CD4-positive, alpha-beta T cell (primary cell): ENCODE data around the gene BPHL. TPM values are rescaled to one million over a fixed set of nuclear protein-coding genes. Genes with fewer than 3 reads are reported as not detected.
"Not testable (repeated sequence)": the region's sequence is repeated elsewhere in the genome, so short reads cannot be mapped to it uniquely, and the experiment has no call there.

ENCODE experiments used
- ATAC-seq: fragments of 200-7000 bp; cut with Tn5 transposase; one replicate; pipeline ENCODE4 v1.10.0; 2022; ENCODE audit warnings: mild to moderate bottlenecking; ENCODE audit not compliant: poor library complexity
- CTCF ChIA-PET: fragments of 350-600 bp; sonication (Branson Sonifier 250); formaldehyde crosslinking; loops from one replicate; lab custom pipeline; 2021; ENCODE audit warnings: antibody characterized with exemption, inconsistent platforms; lab: Charles Lee
- POLR2A ChIA-PET: fragments of 350-600 bp; sonication (Branson Sonifier 250); formaldehyde crosslinking; loops from one replicate; lab custom pipeline; 2021; ENCODE audit warnings: antibody characterized with exemption, inconsistent platforms; lab: Charles Lee
- DNase-seq, 14 experiments: peaks; one replicate each; pipeline ENCODE4 v3.0.0-alpha.2; 2013 to 2020; ENCODE audit warnings: mixed read lengths in 2 of 14
- H3K27ac ChIP-seq, 2 donors: one replicate each; pipeline versions ENCODE4 v1.5.1 to v1.7.0; 2013; ENCODE audit warnings: low read length in 2 of 2, low read depth in 1 of 2, mild to moderate bottlenecking in 1 of 2
- H3K27me3 ChIP-seq, 2 experiments: 1 replicate in 1 of 2; 2 replicates in 1 of 2; pipeline versions ENCODE4 v1.6.1 to v1.7.0; 2013; ENCODE audit warnings: low read length in 2 of 2, control low read depth in 1 of 2, mild to moderate bottlenecking in 1 of 2, moderate library complexity in 1 of 2; ENCODE audit not compliant: insufficient read depth in 2 of 2, control insufficient read depth in 1 of 2
- H3K36me3 ChIP-seq: one replicate; pipeline ENCODE4 v1.6.1; 2013; ENCODE audit warnings: low read length, control low read depth; ENCODE audit not compliant: insufficient read depth
- H3K4me1 ChIP-seq: one replicate; pipeline ENCODE4 v1.6.1; 2013; ENCODE audit warnings: low read length, control low read depth; ENCODE audit not compliant: insufficient read depth
- H3K4me3 ChIP-seq: one replicate; pipeline ENCODE4 v1.5.1; 2013; ENCODE audit warnings: mild to moderate bottlenecking, low read length, moderate library complexity
- H3K9me3 ChIP-seq, 2 experiments: 1 replicate in 1 of 2; 2 replicates in 1 of 2; pipeline versions ENCODE4 v1.6.1 to v1.7.0; 2013; ENCODE audit warnings: low read length in 2 of 2, mild to moderate bottlenecking in 2 of 2, control low read depth in 1 of 2, moderate library complexity in 1 of 2; ENCODE audit not compliant: control insufficient read depth in 1 of 2, insufficient read depth in 1 of 2
- H3K27ac Mint-ChIP-seq: one replicate; pipeline ENCODE4 v1.8.0; 2020; ENCODE audit warnings: mixed read lengths
- H3K27me3 Mint-ChIP-seq: one replicate; pipeline ENCODE4 v1.8.0; 2021; ENCODE audit warnings: mixed read lengths
- H3K36me3 Mint-ChIP-seq: one replicate; pipeline ENCODE4 v1.8.0; 2021; ENCODE audit warnings: low read depth, mixed read lengths
- H3K4me1 Mint-ChIP-seq: one replicate; pipeline ENCODE4 v1.8.0; 2021; ENCODE audit warnings: low read depth, mixed read lengths
- H3K4me3 Mint-ChIP-seq: one replicate; pipeline ENCODE4 v1.8.0; 2020; ENCODE audit warnings: mild to moderate bottlenecking, mixed read lengths
- H3K9me3 Mint-ChIP-seq: one replicate; pipeline ENCODE4 v1.8.0; 2020; ENCODE audit warnings: mixed read lengths
- intact Hi-C, 2 experiments: fragments of 100-400 bp; cut with DNase I in 1 of 2; cut with micrococcal nuclease in 1 of 2; formaldehyde crosslinking; loops; one replicate each; pipeline versions ENCODE4 v1.15.1 to v1.9.0; 2023 to 2025; cut with DNase I, micrococcal nuclease
- total RNA-seq, 174 experiments: library from RNA in 2 of 174; stranded (reverse) in 2 of 174; gene quantifications; one replicate each; pipeline ENCODE4 v1.2.3 and lab custom pipeline; 2021 to 2026
- TF ChIP-seq, protein P1 (sequence below): fragments of 200-600 bp; IDR thresholded peaks from one replicate; pipeline ENCODE4 v1.8.0; 2022; ENCODE audit warnings: antibody characterized with exemption, mild to moderate bottlenecking

The BPHL gene
- total RNA-seq, 2 experiments from 2014 or later = 5.2 to 5.7 TPM

DNA sequence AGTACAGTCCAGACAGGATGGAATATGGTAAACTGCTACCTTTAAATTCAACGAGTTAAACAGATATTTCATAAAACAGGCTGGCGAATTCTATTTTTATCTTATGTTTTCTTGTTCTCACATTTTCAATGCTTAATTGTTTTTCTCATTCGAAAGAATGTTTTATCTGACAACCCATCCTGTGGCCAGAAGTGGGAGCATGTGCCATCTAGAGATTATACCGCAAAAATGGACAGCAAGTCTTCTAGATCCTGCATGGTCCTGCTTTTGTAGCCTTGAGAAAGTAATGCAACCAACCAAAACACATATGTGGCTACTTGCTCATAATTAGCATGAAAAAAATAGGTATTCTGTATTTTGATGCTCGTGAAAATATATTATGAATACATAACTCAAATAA is 78.3 kb downstream of the BPHL start:
- Histone ChIP-seq H3K36me3 (no peaks in the 10 kb centered on the region), H3K27ac (no peak overlapping the region), H3K27me3 (peaks cover 0 to 8% of the 10 kb centered on the region in 2 experiments), H3K9me3 (no peaks in the 10 kb centered on the region), H3K4me1 (no peaks in the 10 kb centered on the region), H3K4me3 (no peak overlapping the region)
- H3K9me3 Mint-ChIP-seq = no peaks in the 10 kb centered on the region
- no peaks in the 10 kb centered on the region for H3K4me1 Mint-ChIP-seq
- TF ChIP-seq, protein P1, sequence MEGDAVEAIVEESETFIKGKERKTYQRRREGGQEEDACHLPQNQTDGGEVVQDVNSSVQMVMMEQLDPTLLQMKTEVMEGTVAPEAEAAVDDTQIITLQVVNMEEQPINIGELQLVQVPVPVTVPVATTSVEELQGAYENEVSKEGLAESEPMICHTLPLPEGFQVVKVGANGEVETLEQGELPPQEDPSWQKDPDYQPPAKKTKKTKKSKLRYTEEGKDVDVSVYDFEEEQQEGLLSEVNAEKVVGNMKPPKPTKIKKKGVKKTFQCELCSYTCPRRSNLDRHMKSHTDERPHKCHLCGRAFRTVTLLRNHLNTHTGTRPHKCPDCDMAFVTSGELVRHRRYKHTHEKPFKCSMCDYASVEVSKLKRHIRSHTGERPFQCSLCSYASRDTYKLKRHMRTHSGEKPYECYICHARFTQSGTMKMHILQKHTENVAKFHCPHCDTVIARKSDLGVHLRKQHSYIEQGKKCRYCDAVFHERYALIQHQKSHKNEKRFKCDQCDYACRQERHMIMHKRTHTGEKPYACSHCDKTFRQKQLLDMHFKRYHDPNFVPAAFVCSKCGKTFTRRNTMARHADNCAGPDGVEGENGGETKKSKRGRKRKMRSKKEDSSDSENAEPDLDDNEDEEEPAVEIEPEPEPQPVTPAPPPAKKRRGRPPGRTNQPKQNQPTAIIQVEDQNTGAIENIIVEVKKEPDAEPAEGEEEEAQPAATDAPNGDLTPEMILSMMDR = no peak
- DNase-seq (no peak), ATAC-seq (no peak)
- ChIA-PET POLR2A (no interaction called here), CTCF (no interaction called here)
- H3K4me3 Mint-ChIP-seq = no peak overlapping the region
- H3K36me3 Mint-ChIP-seq = no peaks in the 10 kb centered on the region
- intact Hi-C loops = no loop called here
- peaks cover 14% of the 10 kb centered on the region for H3K27me3 Mint-ChIP-seq
- H3K27ac Mint-ChIP-seq = no peak overlapping the region

- POLR2A ChIA-PET, DNase-seq, H3K9me3 Mint-ChIP-seq, H3K4me1 ChIP-seq, H3K4me3 ChIP-seq, H3K27ac Mint-ChIP-seq, ATAC-seq, H3K4me1 Mint-ChIP-seq, H3K36me3 Mint-ChIP-seq, H3K27ac ChIP-seq, H3K4me3 Mint-ChIP-seq, CTCF ChIA-PET, H3K36me3 ChIP-seq, H3K9me3 ChIP-seq, H3K27me3 ChIP-seq, intact Hi-C loops: not testable (repeated sequence)
- H3K27me3 Mint-ChIP-seq = peaks cover 16% of the 10 kb centered on the region
Measured at GRCh38 chr6:3197734-3198133, 79.2 kb downstream of the BPHL start.

DNA sequence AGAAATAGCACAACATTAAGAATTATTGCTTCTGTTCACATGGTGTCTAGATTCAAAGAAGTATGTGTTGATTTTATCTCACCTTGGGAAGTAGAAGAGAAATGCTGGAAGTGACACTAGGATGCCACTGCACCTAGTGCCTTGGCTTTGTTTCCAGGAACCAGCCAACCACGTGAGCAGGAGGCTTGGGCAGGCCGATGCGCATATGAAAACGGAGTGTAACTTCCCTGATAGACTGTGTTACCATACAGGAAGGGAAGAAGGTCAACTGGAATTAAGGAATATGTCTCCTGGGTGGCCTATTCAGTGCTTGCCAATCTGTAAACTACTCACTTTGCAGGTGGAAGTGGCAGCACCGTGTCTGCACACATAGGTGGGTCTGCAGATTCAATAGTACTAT is 80.9 kb downstream of the BPHL start:
- Mint-ChIP-seq H3K4me3 (no peak overlapping the region), H3K36me3 (no peaks in the 10 kb centered on the region), H3K4me1 (no peaks in the 10 kb centered on the region), H3K9me3 (no peaks in the 10 kb centered on the region), H3K27me3 (peaks cover 25% of the 10 kb centered on the region), H3K27ac (no peak overlapping the region)
- Histone ChIP-seq H3K9me3 (no peaks in the 10 kb centered on the region), H3K4me1 (no peaks in the 10 kb centered on the region), H3K27me3 (peaks cover 5 to 8% of the 10 kb centered on the region in 2 experiments), H3K36me3 (no peaks in the 10 kb centered on the region), H3K27ac (no peak overlapping the region), H3K4me3 (no peak overlapping the region)
- ChIA-PET POLR2A (no interaction called here), CTCF (interaction anchor here (1.5 kb wide), 1 partner anchor 18 kb away, joined by 3 read pairs; no protein-coding TSS in a partner anchor)
- no peak for ATAC-seq
- TF ChIP-seq, protein P1 = no peak
- DNase-seq = no peak
- intact Hi-C loops = no loop called here

- H3K27me3 Mint-ChIP-seq = peaks cover 25% of the 10 kb centered on the region
- POLR2A ChIA-PET = no interaction called here
Measured at GRCh38 chr6:3200682-3201081, 82.2 kb downstream of the BPHL start.

More at GRCh38 chr6:3200682-3201081, 82.2 kb downstream of the BPHL start:
- H3K27me3 ChIP-seq = peaks cover 5 to 10% of the 10 kb centered on the region in 2 experiments
- H3K4me1 ChIP-seq = no peaks in the 10 kb centered on the region
- no peaks in the 10 kb centered on the region for H3K36me3 ChIP-seq
- H3K9me3 ChIP-seq = no peaks in the 10 kb centered on the region
- CTCF ChIA-PET = interaction anchor here (1.5 kb wide), 1 partner anchor 17 kb away, joined by 3 read pairs; no protein-coding TSS in a partner anchor
- H3K9me3 Mint-ChIP-seq = peaks cover 2% of the 10 kb centered on the region
- no peak overlapping the region for H3K4me3 ChIP-seq
- TF ChIP-seq, protein P1 = no peak
- no peak for ATAC-seq
- H3K36me3 Mint-ChIP-seq = no peaks in the 10 kb centered on the region
- no peak overlapping the region for H3K27ac Mint-ChIP-seq
- H3K4me3 Mint-ChIP-seq = no peak overlapping the region
- no peak overlapping the region for H3K27ac ChIP-seq
- no peak for DNase-seq
- intact Hi-C loops = no loop called here
- H3K4me1 Mint-ChIP-seq = no peaks in the 10 kb centered on the region
